ENCODE measurements around the gene EFTUD2. TPM values are rescaled to one million over a fixed set of nuclear protein-coding genes. Genes with fewer than 3 reads are reported as not detected.

The EFTUD2 gene
- total RNA-seq, 1 donor from 2014 or later = 79.3 TPM

- Histone ChIP-seq H3K4me3 (ENCODE audit: low read length in 3 of 3) (no peak overlapping the region), H3K9me3 (ENCODE audit: control insufficient read depth in 3 of 3, low read length in 3 of 3) (no peaks in the 10 kb centered on the region), H3K27me3 (ENCODE audit: control insufficient read depth in 3 of 3, insufficient read depth in 3 of 3, low read length in 3 of 3) (peaks cover 0 to 5% (median 0%) of the 10 kb centered on the region in 3 donors), H3K9ac (ENCODE audit: low read depth in 1 of 3, low read length in 3 of 3) (no peak overlapping the region), H3K4me1 (ENCODE audit: control insufficient read depth in 3 of 3, insufficient read depth in 3 of 3, low read length in 3 of 3) (no peaks in the 10 kb centered on the region), H3K27ac (ENCODE audit: low read depth, low read length) (no peak overlapping the region), H3K36me3 (ENCODE audit: control insufficient read depth in 3 of 3, insufficient read depth in 3 of 3, low read length in 3 of 3) (no peaks in the 10 kb centered on the region)
Measured at GRCh38 chr17:44801880-44802279, 97.4 kb downstream of the EFTUD2 start.

Small RNAs within 50 kb of the gene (small RNA-seq; reads per million reads assigned to genes)
- gene CCDC103 (not detected), gene MIR6783 (0.09 reads per million), gene RN7SL405P (not detected)

Other genes with a start within 250 kb of the EFTUD2 start
- 0.52 TPM for gene MEIOC, start 243.0 kb downstream of the EFTUD2 start, total RNA-seq
- gene CCDC43, start 209.7 kb downstream of the EFTUD2 start, total RNA-seq = 29.7 TPM
- gene DBF4B, start 190.8 kb downstream of the EFTUD2 start, total RNA-seq = 2.6 TPM
- 0.52 TPM for gene ADAM11, start 140.5 kb downstream of the EFTUD2 start, total RNA-seq
- 24.5 TPM for gene GJC1, start 69.2 kb downstream of the EFTUD2 start, total RNA-seq
- gene HIGD1B, start 51.6 kb downstream of the EFTUD2 start, total RNA-seq = 8.9 TPM
- 2.1 TPM for gene GFAP, start 16.1 kb upstream of the EFTUD2 start, total RNA-seq
- 1.0 TPM for gene KIF18B, start 48.3 kb upstream of the EFTUD2 start, total RNA-seq
- 1.0 TPM for gene C1QL1, start 68.9 kb upstream of the EFTUD2 start, total RNA-seq
- 20.9 TPM for gene DCAKD, start 152.2 kb upstream of the EFTUD2 start, total RNA-seq
- gene NMT1, start 161.9 kb upstream of the EFTUD2 start, total RNA-seq = 35.5 TPM
- 12.0 TPM for gene PLCD3, start 233.1 kb upstream of the EFTUD2 start, total RNA-seq
- 3.1 TPM for gene ACBD4, start 236.2 kb upstream of the EFTUD2 start, total RNA-seq
- gene HEXIM1, start 249.0 kb upstream of the EFTUD2 start, total RNA-seq = 14.6 TPM

All from skeletal muscle tissue (tissue), 5 donors.